ENCODE results near the gene IGFBP7. TPM values are rescaled to one million over a fixed set of nuclear protein-coding genes. Genes with fewer than 3 reads are reported as not detected.

Gene IGFBP7
- total RNA-seq, 2 experiments from 2014 or later, result not detected

DNA sequence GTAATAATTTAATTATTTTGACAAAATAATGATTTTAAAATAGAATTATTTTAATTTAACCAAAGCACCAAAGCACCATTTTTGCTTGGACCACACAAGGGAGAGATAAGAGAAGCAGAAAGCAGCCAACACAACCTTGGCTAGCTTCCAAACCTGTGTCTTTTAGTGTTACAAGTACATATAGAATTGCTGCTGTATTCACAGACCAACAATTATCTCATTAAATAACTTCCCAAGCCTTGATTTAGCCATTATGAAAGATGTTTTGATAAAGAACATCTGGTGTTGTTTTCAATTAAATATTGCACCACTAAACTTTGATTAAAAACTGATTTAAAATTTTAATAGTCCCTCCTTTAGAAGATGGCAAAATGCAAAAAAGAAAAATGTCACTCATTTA is 14.0 kb upstream of the IGFBP7 start:
- no peak for DNase-seq
- ChIA-PET CTCF (no interaction called here), POLR2A (no interaction called here)
- H3K4me3 Mint-ChIP-seq, result no peak overlapping the region
- intact Hi-C loops (cut with micrococcal nuclease), result no loop called here
- H3K9me3 Mint-ChIP-seq, result peaks cover 15% of the 10 kb centered on the region
- H3K4me1 Mint-ChIP-seq (ENCODE audit: low read depth), result no peaks in the 10 kb centered on the region
- no peak overlapping the region for H3K27ac Mint-ChIP-seq
- no peaks in the 10 kb centered on the region for H3K36me3 Mint-ChIP-seq
- H3K27me3 Mint-ChIP-seq, result peaks cover 12% of the 10 kb centered on the region

DNA sequence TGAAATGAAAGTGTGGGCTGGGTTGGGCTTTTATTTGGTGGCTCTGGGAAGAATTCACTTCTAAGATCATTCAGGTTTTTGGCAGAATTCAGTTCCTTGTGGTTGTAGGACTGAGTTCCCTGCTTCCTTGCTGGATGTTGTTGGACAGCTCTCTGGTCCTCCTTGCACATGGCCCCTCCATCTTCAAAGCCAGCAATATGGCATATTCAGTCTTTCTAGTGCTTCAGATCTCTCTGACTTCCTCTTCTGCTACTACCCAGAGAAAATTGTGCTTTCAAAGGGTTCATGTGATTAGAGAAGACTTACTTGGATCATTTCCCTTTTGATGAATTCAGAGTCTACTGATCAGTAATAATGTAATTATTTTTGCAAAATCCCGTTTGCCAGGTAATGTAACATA is 12.8 kb upstream of the IGFBP7 start:
- POLR2A ChIA-PET, result no interaction called here
- Mint-ChIP-seq H3K36me3 (no peaks in the 10 kb centered on the region), H3K4me3 (no peak overlapping the region), H3K9me3 (peaks cover 8% of the 10 kb centered on the region), H3K27ac (no peak overlapping the region), H3K4me1 (ENCODE audit: low read depth) (no peaks in the 10 kb centered on the region), H3K27me3 (peaks cover 13% of the 10 kb centered on the region)
- CTCF ChIA-PET, result interaction anchor here (0.6 kb wide), 1 partner anchor 95 kb away, joined by 3 read pairs; no protein-coding TSS in a partner anchor
- no peak for DNase-seq
- intact Hi-C loops (cut with micrococcal nuclease), result no loop called here

DNA sequence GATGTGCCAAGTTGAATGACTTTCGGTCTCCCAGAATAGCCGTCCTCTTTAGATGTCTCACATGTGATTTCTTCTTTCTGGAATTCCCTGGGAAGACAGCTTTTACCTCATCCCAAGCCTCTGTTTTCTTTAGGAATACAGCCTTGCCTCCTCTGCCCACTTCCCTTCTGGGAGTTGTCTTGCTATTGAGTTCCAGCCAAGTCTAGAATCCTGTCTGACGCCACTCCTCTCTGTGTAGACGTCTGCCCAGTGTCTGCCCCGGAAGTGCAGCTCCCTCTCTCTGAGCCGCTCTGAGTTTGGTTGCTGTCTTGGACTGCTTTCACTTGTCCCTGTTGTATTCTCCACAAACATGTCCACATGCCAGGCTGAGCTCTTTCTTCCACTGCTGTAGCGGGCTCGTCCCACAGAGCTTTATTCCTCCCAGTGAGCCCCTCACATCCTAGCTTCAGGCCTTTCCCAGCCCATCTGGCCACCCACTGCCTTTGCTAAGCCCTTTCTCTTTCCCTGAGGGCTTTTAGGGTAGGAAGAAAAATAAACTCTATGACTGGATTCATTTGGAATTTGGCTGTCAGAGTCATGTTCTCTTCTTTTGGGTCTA is 9.0 kb upstream of the IGFBP7 start:
- DNase-seq, result no peak
- Mint-ChIP-seq H3K27me3 (peaks cover 21% of the 10 kb centered on the region), H3K4me3 (no peak overlapping the region), H3K27ac (no peak overlapping the region), H3K4me1 (ENCODE audit: low read depth) (no peaks in the 10 kb centered on the region), H3K9me3 (no peaks in the 10 kb centered on the region), H3K36me3 (no peaks in the 10 kb centered on the region)
- POLR2A ChIA-PET, result no interaction called here
- CTCF ChIA-PET, result no interaction called here
- intact Hi-C loops (cut with micrococcal nuclease), result no loop called here

DNA sequence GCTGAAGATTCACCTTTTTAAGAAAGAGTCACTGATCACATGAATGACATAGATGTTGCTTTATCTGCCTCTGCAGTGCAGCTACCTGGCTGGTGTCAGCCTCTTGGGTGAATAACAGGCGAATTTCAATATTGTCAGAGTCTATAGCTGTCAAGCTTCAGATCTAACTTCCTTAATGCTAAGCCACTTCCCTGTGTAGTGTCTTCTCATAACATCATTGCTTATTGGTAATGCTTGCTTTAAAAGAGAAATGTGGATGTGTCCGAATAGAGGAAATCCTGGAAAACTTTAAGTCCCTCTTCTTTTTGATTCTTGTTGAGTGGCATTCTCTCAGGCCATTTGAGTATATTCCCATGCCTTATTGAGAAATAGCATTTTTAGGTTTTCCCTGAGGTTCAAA is 7.3 kb upstream of the IGFBP7 start:
- H3K4me3 Mint-ChIP-seq, result no peak overlapping the region
- ChIA-PET POLR2A (no interaction called here), CTCF (no interaction called here)
- intact Hi-C loops (cut with micrococcal nuclease), result no loop called here
- no peaks in the 10 kb centered on the region for H3K9me3 Mint-ChIP-seq
- H3K27ac Mint-ChIP-seq, result no peak overlapping the region
- no peaks in the 10 kb centered on the region for H3K4me1 Mint-ChIP-seq (ENCODE audit: low read depth)
- H3K36me3 Mint-ChIP-seq, result no peaks in the 10 kb centered on the region
- peaks cover 28% of the 10 kb centered on the region for H3K27me3 Mint-ChIP-seq
- no peak for DNase-seq

DNA sequence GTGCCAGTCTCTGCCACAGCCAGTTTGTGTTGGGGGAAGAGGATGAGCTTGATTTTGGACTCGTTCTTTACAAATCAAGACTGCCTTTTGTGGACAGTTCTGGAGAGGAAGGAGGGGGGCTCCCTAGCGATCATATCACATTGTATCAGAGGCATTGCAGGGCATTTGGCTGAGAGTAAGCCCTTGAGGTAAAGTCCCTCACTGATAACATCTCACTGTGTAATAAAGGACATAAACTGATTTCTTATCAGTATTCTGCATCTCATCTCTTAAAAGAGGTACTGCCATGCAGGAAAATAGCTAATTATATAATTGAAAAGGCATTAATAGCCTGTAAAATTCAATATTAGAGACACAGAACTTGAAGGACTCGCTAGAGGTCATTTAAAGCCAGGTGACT is 6.1 kb upstream of the IGFBP7 start:
- no peaks in the 10 kb centered on the region for H3K36me3 Mint-ChIP-seq
- CTCF ChIA-PET, result no interaction called here
- peaks cover 33% of the 10 kb centered on the region for H3K27me3 Mint-ChIP-seq
- POLR2A ChIA-PET, result no interaction called here
- H3K9me3 Mint-ChIP-seq, result no peaks in the 10 kb centered on the region
- H3K4me1 Mint-ChIP-seq (ENCODE audit: low read depth), result peaks cover under 1% of the 10 kb centered on the region
- intact Hi-C loops (cut with micrococcal nuclease), result no loop called here
- no peak for DNase-seq
- no peak overlapping the region for H3K4me3 Mint-ChIP-seq
- H3K27ac Mint-ChIP-seq, result no peak overlapping the region

DNA sequence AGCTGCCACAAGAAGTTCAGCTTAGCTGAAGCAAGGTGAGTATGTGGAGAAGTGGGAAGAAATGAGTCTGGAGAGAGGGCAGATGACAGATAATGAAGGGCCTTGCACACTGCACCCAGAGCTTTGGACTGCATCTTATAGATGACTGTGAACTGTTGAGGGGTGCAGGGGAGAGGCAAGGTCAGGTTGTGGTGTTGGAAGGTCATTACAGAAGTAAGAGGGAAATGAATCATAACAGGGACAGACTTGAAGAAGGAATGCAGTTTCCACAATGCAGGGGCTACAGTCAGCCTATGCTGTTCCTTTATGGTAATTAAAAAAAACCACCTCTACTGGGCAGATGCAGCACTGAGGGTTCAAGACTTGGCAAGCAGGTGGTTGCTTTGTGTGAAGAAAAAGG is 4.8 kb upstream of the IGFBP7 start:
- POLR2A ChIA-PET, result no interaction called here
- intact Hi-C loops (cut with micrococcal nuclease), result no loop called here
- peaks cover 8% of the 10 kb centered on the region for H3K4me1 Mint-ChIP-seq (ENCODE audit: low read depth)
- no peak for DNase-seq
- no peaks in the 10 kb centered on the region for H3K36me3 Mint-ChIP-seq
- CTCF ChIA-PET, result no interaction called here
- no peak overlapping the region for H3K4me3 Mint-ChIP-seq
- H3K27me3 Mint-ChIP-seq, result peaks cover 41% of the 10 kb centered on the region
- no peak overlapping the region for H3K27ac Mint-ChIP-seq
- no peaks in the 10 kb centered on the region for H3K9me3 Mint-ChIP-seq

DNA sequence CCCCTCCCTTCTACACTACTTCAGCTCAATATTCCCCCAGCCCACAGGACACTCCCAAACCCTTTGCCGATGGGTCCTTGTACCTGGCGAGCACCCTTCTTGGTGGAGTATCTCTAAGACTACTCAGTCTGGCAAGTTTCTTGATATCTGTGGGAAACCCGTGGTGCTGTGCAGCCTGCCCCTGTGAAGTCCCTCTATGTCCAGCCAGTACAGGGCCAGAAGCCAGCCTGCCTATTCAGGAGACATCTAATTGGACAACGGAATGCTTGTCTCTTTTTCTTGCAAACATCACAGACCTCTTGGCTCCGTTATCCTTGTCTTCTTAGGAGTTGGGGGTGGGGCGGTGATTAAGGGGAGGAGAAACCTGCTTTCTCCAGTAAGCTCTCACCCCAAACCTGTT is 3.7 kb upstream of the IGFBP7 start:
- Mint-ChIP-seq H3K27me3 (peaks cover 48% of the 10 kb centered on the region), H3K36me3 (no peaks in the 10 kb centered on the region), H3K9me3 (no peaks in the 10 kb centered on the region), H3K4me3 (no peak overlapping the region), H3K27ac (no peak overlapping the region), H3K4me1 (ENCODE audit: low read depth) (peaks cover 8% of the 10 kb centered on the region)
- ChIA-PET POLR2A (no interaction called here), CTCF (no interaction called here)
- DNase-seq, result no peak
- intact Hi-C loops (cut with micrococcal nuclease), result no loop called here

DNA sequence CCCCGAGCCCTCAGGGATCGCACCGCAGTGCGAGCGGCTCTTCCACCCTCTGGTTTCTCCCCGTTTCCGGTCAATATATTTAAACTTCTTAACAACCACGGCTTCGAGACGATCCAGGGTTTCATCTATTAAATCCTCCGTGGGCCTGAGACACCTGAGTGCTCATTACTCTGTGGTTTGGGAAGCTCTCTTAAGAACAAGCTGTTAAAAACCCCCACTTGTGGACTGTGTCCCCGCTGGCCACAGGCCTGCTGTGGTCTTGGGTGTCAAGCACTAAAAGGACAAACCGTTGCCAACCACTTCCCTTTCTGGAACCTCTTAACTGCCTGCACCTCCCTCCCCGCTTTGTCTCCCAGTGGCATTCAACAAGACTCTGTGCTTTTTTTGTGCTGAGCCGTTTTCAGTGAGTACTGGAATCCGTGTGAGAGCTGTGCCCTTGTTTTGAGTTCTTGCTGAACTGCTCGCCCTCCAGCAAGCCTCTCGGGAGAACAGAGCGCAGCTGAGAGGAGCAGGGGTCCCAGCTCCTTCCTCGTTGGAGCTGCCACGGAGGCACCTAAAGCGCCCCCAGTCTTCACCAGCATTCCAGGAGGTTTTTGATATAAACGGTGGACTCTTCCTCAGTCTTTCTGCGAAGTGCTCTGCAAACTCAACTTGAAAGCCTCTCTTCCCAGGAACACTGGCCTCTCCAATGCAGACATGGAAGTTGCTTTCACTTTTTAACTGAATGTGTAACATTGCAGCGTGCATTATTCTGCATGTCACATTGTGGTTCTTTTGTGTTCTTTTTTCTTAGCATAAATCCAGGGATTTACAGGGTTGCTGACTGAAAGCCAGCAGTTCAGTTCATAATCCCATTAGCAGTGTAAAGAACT is 691 bp upstream of the IGFBP7 start:
- Mint-ChIP-seq H3K36me3 (no peaks in the 10 kb centered on the region), H3K9me3 (no peaks in the 10 kb centered on the region), H3K4me1 (ENCODE audit: low read depth) (peaks cover 8% of the 10 kb centered on the region), H3K27ac (no peak overlapping the region), H3K4me3 (peak overlapping the region; percentile 61), H3K27me3 (peaks cover 61% of the 10 kb centered on the region)
- intact Hi-C loops (cut with micrococcal nuclease), result no loop called here
- ChIA-PET CTCF (interaction anchor here (0.9 kb wide), 1 partner anchor 53 kb away, joined by 5 read pairs; no protein-coding TSS in a partner anchor), POLR2A (no interaction called here)
- peak; percentile 10 for DNase-seq

DNA sequence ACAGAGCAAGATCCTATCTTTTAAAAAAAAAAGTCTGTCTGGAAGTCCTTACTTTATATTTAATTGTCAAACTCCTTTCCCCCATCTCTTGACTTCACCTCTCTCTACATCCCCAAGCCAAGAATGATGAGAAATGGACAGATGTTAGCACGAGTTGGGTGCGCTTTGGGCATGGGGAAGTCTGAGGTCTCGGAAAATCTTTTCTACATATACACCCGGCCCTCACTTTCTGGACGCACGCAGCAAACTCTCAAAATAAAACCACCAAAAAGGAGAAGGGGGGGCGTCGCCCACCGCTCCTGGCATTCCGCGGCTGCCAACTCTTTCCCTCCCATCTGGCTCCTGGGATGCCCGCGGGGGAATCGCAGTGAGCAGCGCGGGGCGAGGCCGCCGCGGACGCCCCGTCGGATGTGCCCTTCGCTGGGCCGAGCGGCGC is 756 bp downstream of the IGFBP7 start:
- Mint-ChIP-seq H3K27ac (no peak overlapping the region), H3K9me3 (no peaks in the 10 kb centered on the region), H3K4me3 (no peak overlapping the region), H3K36me3 (no peaks in the 10 kb centered on the region), H3K4me1 (ENCODE audit: low read depth) (peaks cover 8% of the 10 kb centered on the region), H3K27me3 (peaks cover 56% of the 10 kb centered on the region)
- POLR2A ChIA-PET, result no interaction called here
- intact Hi-C loops (cut with micrococcal nuclease), result no loop called here
- CTCF ChIA-PET, result no interaction called here
- DNase-seq, result no peak

DNA sequence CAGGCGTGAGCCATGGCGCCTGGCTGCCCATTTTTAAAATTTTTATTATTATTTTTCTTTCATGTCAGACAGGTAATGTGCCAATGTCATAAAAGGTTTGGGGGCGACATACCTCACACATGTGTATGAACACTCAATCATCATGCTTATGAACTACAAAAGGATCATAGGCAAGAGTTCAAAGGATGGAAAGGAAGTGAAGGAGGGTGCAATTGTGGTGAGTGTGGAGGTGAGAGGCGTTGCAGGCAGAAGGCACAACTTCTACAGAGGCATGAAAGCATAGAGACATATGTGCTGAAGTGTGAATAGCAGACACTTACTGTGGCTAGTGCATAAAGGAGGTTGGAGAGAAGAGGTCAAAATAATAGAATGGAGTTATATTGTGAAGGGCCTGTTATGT is 4.0 kb downstream of the IGFBP7 start:
- DNase-seq, result no peak
- Mint-ChIP-seq H3K27ac (no peak overlapping the region), H3K27me3 (peaks cover 36% of the 10 kb centered on the region), H3K9me3 (no peaks in the 10 kb centered on the region), H3K36me3 (no peaks in the 10 kb centered on the region), H3K4me3 (no peak overlapping the region), H3K4me1 (ENCODE audit: low read depth) (peaks cover 6% of the 10 kb centered on the region)
- intact Hi-C loops (cut with micrococcal nuclease), result no loop called here
- POLR2A ChIA-PET, result no interaction called here
- CTCF ChIA-PET, result no interaction called here

DNA sequence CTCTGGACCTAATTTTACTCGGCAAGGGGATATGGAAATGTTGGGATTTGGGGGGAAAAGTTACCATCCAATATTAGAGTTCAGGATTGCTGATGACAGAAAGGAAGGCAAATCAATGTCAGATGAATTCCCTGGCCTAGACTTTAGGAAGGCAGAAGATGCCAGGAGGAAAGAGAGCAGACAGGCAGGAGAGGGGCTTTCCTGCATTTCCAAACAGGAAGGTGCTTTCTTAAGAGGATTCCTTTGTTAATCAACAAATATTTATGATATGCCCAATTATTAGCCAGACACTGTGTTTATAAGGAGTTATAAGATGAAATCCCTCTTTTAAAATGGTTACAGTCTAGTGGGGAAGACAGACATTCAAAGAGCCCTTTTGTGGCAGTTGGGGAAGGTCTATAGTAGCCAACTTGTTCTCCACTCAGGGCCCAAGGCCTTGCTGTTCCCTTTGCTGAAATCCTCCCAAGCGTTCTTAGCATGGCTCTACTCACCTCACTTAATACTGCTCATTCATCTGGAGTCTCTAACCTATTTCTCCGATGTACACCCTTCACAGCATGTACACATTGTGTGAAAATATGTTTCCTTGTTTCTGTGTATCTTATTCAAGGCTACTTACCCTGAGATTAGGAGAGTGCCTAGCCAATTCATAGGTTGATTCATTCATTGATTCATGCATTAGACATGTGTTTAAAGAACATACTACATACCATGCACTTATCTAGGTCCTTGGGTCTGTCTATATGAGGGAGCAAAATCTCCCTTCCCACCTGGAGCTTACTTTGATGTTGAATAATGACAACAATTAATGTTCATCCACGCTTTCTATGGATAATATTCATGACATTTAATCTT is 5.3 kb downstream of the IGFBP7 start:
- intact Hi-C loops (cut with micrococcal nuclease), result no loop called here
- Mint-ChIP-seq H3K4me1 (ENCODE audit: low read depth) (no peaks in the 10 kb centered on the region), H3K9me3 (no peaks in the 10 kb centered on the region), H3K27ac (no peak overlapping the region), H3K4me3 (no peak overlapping the region), H3K27me3 (peaks cover 29% of the 10 kb centered on the region), H3K36me3 (no peaks in the 10 kb centered on the region)
- ChIA-PET POLR2A (no interaction called here), CTCF (no interaction called here)
- no peak for DNase-seq

DNA sequence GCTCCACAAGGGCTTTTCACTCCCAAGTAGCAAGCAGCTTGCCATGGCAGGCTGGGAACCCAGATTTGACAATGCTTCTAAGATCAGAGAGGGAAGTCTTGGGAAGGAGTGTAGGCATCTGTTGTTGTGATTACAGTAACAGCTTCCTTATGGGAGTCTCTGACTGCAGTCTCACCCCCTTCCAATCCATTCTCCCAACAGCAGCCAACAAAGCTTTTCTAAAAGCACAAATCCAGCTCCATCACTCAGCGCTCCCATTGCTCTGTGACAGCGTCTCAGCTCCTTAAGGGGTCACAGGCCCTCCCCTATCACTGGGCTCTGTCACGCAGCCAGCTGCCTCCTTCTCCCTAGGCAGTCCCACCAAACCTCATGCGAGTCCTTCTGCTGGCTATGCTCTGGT is 7.1 kb downstream of the IGFBP7 start:
- no peak overlapping the region for H3K27ac Mint-ChIP-seq
- POLR2A ChIA-PET, result no interaction called here
- CTCF ChIA-PET, result interaction anchor here (0.9 kb wide), 1 partner anchor 61 kb away, joined by 3 read pairs; no protein-coding TSS in a partner anchor

More for the DNA sequence above, 7.1 kb downstream of the IGFBP7 start:
- intact Hi-C loops (cut with micrococcal nuclease), result no loop called here
- peaks cover 15% of the 10 kb centered on the region for H3K27me3 Mint-ChIP-seq
- H3K4me1 Mint-ChIP-seq (ENCODE audit: low read depth), result no peaks in the 10 kb centered on the region
- no peak for DNase-seq
- H3K9me3 Mint-ChIP-seq, result no peaks in the 10 kb centered on the region
- H3K36me3 Mint-ChIP-seq, result no peaks in the 10 kb centered on the region
- no peak overlapping the region for H3K4me3 Mint-ChIP-seq

All from activated CD4-positive, alpha-beta memory T cell treated with anti-CD3 and anti-CD28 coated beads for 36 hours (primary cell).